Neural cell (in vitro differentiated cells): ENCODE results near the gene RBBP7. TPM values are rescaled to one million over a fixed set of nuclear protein-coding genes. Genes with fewer than 3 reads are reported as not detected.

Experiments used
- polyA plus RNA-seq: library from polyadenylated mRNA; depleted of rRNA; stranded (reverse); fragments of >200 nt; gene quantifications from 2 replicates; pipeline ENCODE4 v1.2.3, GENCODE V29; 2014
- small RNA-seq, 3 experiments: library from RNA; depleted of rRNA; stranded (forward); fragments of <200 nt; gene quantifications; one replicate each; pipeline ENCODE3, GENCODE V24; 2012

The RBBP7 gene
- polyA plus RNA-seq, 1 donor from 2014 or later: 204 TPM

Small RNA genes lying within 50 kb of the gene (small RNA-seq; reads per million reads assigned to genes)
- gene RF00019 (0 to 1.2 (median 0) reads per million in 3 experiments), gene RNU4-6P (0.03 to 0.90 (median 0.06) reads per million in 3 experiments), gene RPL12P49 (0 to 0.03 (median 0) reads per million in 3 experiments)

Other genes starting within 250 kb of the RBBP7 start
- gene S100G, start 220.2 kb downstream of the RBBP7 start, polyA plus RNA-seq: not detected in 2 replicates
- gene CTPS2, start 157.7 kb downstream of the RBBP7 start, polyA plus RNA-seq: 17.1 and 18.9 TPM in 2 replicates
- 13.3 and 14.4 TPM in 2 replicates for gene SYAP1, start 150.8 kb downstream of the RBBP7 start, polyA plus RNA-seq
- 20.4 and 24.2 TPM in 2 replicates for gene TXLNG, start 83.9 kb downstream of the RBBP7 start, polyA plus RNA-seq
- gene REPS2, start 76.3 kb upstream of the RBBP7 start, polyA plus RNA-seq: 14.4 and 15.1 TPM in 2 replicates